HepG2 (cell line): ENCODE measurements around the gene SF3B5. TPM values are rescaled to one million over a fixed set of nuclear protein-coding genes. Genes with fewer than 3 reads are reported as not detected.
A peak's percentile ranks its signal among the peaks of the same experiment; 100 is the strongest.

Experiments used
- DPF2 ChIP-seq: sonication (generic); formaldehyde crosslinking; IDR thresholded peaks from 2 replicates; pipeline ENCODE4 v1.4.0; 2020; ENCODE audit warnings: mild to moderate bottlenecking, low read depth, missing genetic modification reagents, borderline replicate concordance
- HBP1 ChIP-seq: IDR thresholded peaks from 2 replicates; pipeline ENCODE4 v1.6.1; 2016; ENCODE audit warnings: low read depth, control low read depth
- NR1H2 ChIP-seq: sonication (generic); formaldehyde crosslinking; IDR thresholded peaks from 2 replicates; pipeline ENCODE4 v1.8.1; 2022; ENCODE audit warnings: low read depth, missing genetic modification reagents, borderline replicate concordance
- RXRB ChIP-seq: IDR thresholded peaks from 2 replicates; pipeline ENCODE4 v1.6.1; 2016; ENCODE audit warnings: borderline replicate concordance, missing genetic modification reagents, missing compliant biosample characterization
- SOX6 ChIP-seq, 2 experiments: fragments of 450-650 bp in 1 of 2; sonication (generic) in 1 of 2; formaldehyde crosslinking in 1 of 2; IDR thresholded peaks; 2 replicates each; pipeline versions ENCODE4 v1.4.0 to v1.6.1; 2017 to 2020; ENCODE audit warnings: antibody characterized with exemption in 1 of 2, mild to moderate bottlenecking in 1 of 2, missing genetic modification reagents in 1 of 2
- TFE3 ChIP-seq: IDR thresholded peaks from 2 replicates; pipeline ENCODE4 v1.6.1; 2016
- U2AF2 ChIP-seq: fragments of 200-400 bp; formaldehyde crosslinking; IDR thresholded peaks from 2 replicates; pipeline ENCODE4 v1.6.1; 2017; ENCODE audit warnings: low read depth, mild to moderate bottlenecking, low read length
- ZBTB40 ChIP-seq, 2 experiments: fragments of 450-650 bp in 1 of 2; sonication (generic) in 1 of 2; formaldehyde crosslinking in 1 of 2; IDR thresholded peaks; 2 replicates each; pipeline versions ENCODE4 v1.6.1 to v1.8.0; 2016 to 2022; ENCODE audit warnings: antibody characterized with exemption in 1 of 2, mild to moderate bottlenecking in 1 of 2, missing genetic modification reagents in 1 of 2
- ZC3H13 ChIP-seq: sonication (generic); formaldehyde crosslinking; IDR thresholded peaks from 2 replicates; pipeline ENCODE4 v1.8.1; 2023; ENCODE audit warnings: mild to moderate bottlenecking, missing genetic modification reagents, moderate library complexity
- ZNF569 ChIP-seq: sonication (generic); formaldehyde crosslinking; IDR thresholded peaks from 2 replicates; pipeline ENCODE4 v1.5.0; 2020; ENCODE audit warnings: mild to moderate bottlenecking, missing genetic modification reagents, moderate library complexity, borderline replicate concordance
- ZNF83 ChIP-seq: sonication (generic); formaldehyde crosslinking; IDR thresholded peaks from 2 replicates; pipeline ENCODE4 v1.4.0; 2020; ENCODE audit warnings: missing genetic modification reagents, mild to moderate bottlenecking, borderline replicate concordance
- ZNF839 ChIP-seq: sonication (generic); formaldehyde crosslinking; IDR thresholded peaks from 2 replicates; pipeline ENCODE4 v1.4.0; 2020; ENCODE audit warnings: missing genetic modification reagents, mild to moderate bottlenecking, borderline replicate concordance
- polyA plus RNA-seq, 8 experiments: library from polyadenylated mRNA; depleted of rRNA in 3 of 8; stranded (reverse) in 7 of 8; unstranded in 1 of 8; fragments of >200 nt; fragmentation: Illumina TruSeq in 4 of 8; extraction: Trizol in 4 of 8; gene quantifications; 2 replicates each; pipeline versions ENCODE4 v1.2.1 to v1.2.3, GENCODE V29; 2011 to 2016; ENCODE audit warnings: low read depth in 4 of 8, missing spikeins in 1 of 8, mixed read lengths in 1 of 8; ENCODE audit not compliant: insufficient read depth in 1 of 8
- total RNA-seq, 5 experiments: library from RNA; depleted of rRNA; stranded (reverse); fragments of >200 nt; fragmentation: Illumina TruSeq; extraction: Trizol; gene quantifications; 2 replicates each; pipeline ENCODE4 v1.2.3, GENCODE V29; 2016; ENCODE audit warnings: low read depth in 1 of 5

Gene SF3B5
- total and polyA plus RNA-seq, 2 of the 13 experiments (the other 11 are each of a cell fraction or from before 2014, with no cell fraction given): 263 to 292 TPM

DNA sequence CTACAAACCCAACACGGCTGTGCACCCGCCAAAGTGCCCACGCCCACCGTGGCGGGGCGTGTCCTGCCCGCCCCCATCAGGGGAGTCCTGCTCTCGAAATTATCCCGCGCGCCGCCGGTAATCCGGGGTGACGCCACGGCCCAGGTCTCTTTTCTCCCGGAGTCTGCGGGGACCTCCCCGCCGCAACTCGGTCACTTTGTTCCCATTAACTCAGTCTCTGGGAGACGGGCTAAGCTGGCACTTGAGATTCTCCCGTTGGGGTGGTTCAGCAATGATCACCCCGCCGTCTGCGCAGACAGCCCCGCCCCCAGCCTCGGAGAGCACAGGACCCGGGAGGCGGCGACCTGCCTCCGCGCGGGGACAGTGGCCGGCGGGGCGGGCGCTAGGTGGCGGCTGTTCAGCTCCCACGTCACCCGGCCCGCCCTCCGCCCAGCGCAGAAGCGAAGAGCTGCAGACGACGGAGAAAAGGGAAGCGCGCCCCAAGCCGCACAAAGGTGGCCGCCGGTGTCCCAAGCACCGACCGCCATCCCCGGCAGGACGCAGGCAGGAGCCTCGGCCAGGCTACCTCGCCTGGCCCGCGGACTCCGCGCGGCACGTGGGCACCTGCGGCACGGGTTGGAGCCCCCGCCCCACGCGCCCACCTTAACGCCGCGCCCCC, 31.5 kb downstream of the SF3B5 start (continued):
- TF ChIP-seq HBP1 (CRISPR knock-in tag): 0 out of 2 replicates have a peak, but pooled peaks have one; percentile 20
- no peak for TF ChIP-seq TFE3
- TF ChIP-seq ZC3H13 (CRISPR knock-in tag): no peak
- peak; percentile 22; the same call in 1 of the 2 replicates for TF ChIP-seq RXRB (CRISPR knock-in tag)
- no peak for TF ChIP-seq ZNF839
- no peak for TF ChIP-seq ZNF569 (CRISPR knock-in tag)
- TF ChIP-seq ZNF83 (CRISPR knock-in tag): peak; percentile 73; the same call in 1 of the 2 replicates
- TF ChIP-seq NR1H2 (CRISPR knock-in tag): no peak
- TF ChIP-seq ZBTB40 (IDR thresholded peaks at IDR 0.05): no peak
- peak; percentile 45; the same call in 1 of the 2 replicates for TF ChIP-seq ZBTB40 (CRISPR knock-in tag; IDR thresholded peaks at IDR 0.05)
- TF ChIP-seq U2AF2: no peak
- TF ChIP-seq SOX6 (IDR thresholded peaks at IDR 0.05): no peak
- TF ChIP-seq SOX6 (CRISPR knock-in tag; IDR thresholded peaks at IDR 0.05): peak; percentile 47
- TF ChIP-seq DPF2: no peak
